Muscle layer of colon (tissue), 2 donors: Measurements from ENCODE around the gene HPS4.

Experiments
- H3K27ac ChIP-seq: one replicate; pipeline ENCODE4 v1.7.0; 2013; ENCODE audit warnings: low read depth, mild to moderate bottlenecking, low read length, moderate library complexity
- H3K27me3 ChIP-seq, 2 donors: one replicate each; pipeline ENCODE4 v1.7.0; 2013; ENCODE audit warnings: low read length in 2 of 2, mild to moderate bottlenecking in 2 of 2; ENCODE audit not compliant: insufficient read depth in 2 of 2, control insufficient read depth in 1 of 2
- H3K36me3 ChIP-seq: one replicate; pipeline ENCODE4 v1.7.0; 2013; ENCODE audit warnings: mild to moderate bottlenecking, low read length; ENCODE audit not compliant: insufficient read depth
- H3K4me1 ChIP-seq: one replicate; pipeline ENCODE4 v1.7.0; 2013; ENCODE audit warnings: mild to moderate bottlenecking, low read length; ENCODE audit not compliant: insufficient read depth
- H3K4me3 ChIP-seq, 2 donors: one replicate each; pipeline ENCODE4 v1.7.0; 2013; ENCODE audit warnings: low read length in 2 of 2, low read depth in 1 of 2, mild to moderate bottlenecking in 1 of 2, moderate library complexity in 1 of 2
- H3K9ac ChIP-seq: one replicate; pipeline ENCODE4 v1.7.0; 2013; ENCODE audit warnings: low read length
- H3K9me3 ChIP-seq: one replicate; pipeline ENCODE4 v1.7.0; 2013; ENCODE audit warnings: mild to moderate bottlenecking, low read length
- donor health status: abdominal sarcoma.
- donor health status: Adenocarcinoma of cecum.

The HPS4 gene

GRCh38 chr22:26435327-26436093 lies 48.1 kb downstream of the HPS4 start:
- H3K27me3 ChIP-seq, result no peaks in the 10 kb centered on the region
- no peaks in the 10 kb centered on the region for H3K9me3 ChIP-seq
- H3K4me3 ChIP-seq, result no peak overlapping the region
- H3K4me1 ChIP-seq, result no peaks in the 10 kb centered on the region
- no peak overlapping the region for H3K9ac ChIP-seq
- no peak overlapping the region for H3K27ac ChIP-seq
- H3K36me3 ChIP-seq, result no peaks in the 10 kb centered on the region

- Histone ChIP-seq H3K36me3 (no peaks in the 10 kb centered on the region), H3K9me3 (no peaks in the 10 kb centered on the region), H3K27me3 (no peaks in the 10 kb centered on the region), H3K4me3 (no peak overlapping the region), H3K9ac (no peak overlapping the region), H3K4me1 (peaks cover 8% of the 10 kb centered on the region), H3K27ac (no peak overlapping the region)
These were observed 49.8 kb downstream of the HPS4 start for GRCh38 chr22:26433805-26434204.

- Histone ChIP-seq H3K36me3 (no peaks in the 10 kb centered on the region), H3K27ac (no peak overlapping the region), H3K9me3 (no peaks in the 10 kb centered on the region), H3K27me3 (no peaks in the 10 kb centered on the region), H3K4me1 (peaks cover 8% of the 10 kb centered on the region), H3K4me3 (no peak overlapping the region), H3K9ac (no peak overlapping the region)
These were observed 50.8 kb downstream of the HPS4 start for GRCh38 chr22:26432619-26433311.

- Histone ChIP-seq H3K27ac (no peak overlapping the region), H3K27me3 (no peaks in the 10 kb centered on the region), H3K4me3 (no peak overlapping the region), H3K9me3 (no peaks in the 10 kb centered on the region), H3K9ac (no peak overlapping the region), H3K4me1 (peaks cover 8% of the 10 kb centered on the region), H3K36me3 (no peaks in the 10 kb centered on the region)
These were observed 52.2 kb downstream of the HPS4 start for GRCh38 chr22:26431261-26431995.

- no peaks in the 10 kb centered on the region for H3K36me3 ChIP-seq
- no peak overlapping the region for H3K27ac ChIP-seq
- no peak overlapping the region for H3K4me3 ChIP-seq
- H3K4me1 ChIP-seq, result peaks cover 8% of the 10 kb centered on the region
- H3K27me3 ChIP-seq, result no peaks in the 10 kb centered on the region
- no peaks in the 10 kb centered on the region for H3K9me3 ChIP-seq
- H3K9ac ChIP-seq, result no peak overlapping the region
These were observed 53.0 kb downstream of the HPS4 start for GRCh38 chr22:26430600-26430999.

- no peaks in the 10 kb centered on the region for H3K36me3 ChIP-seq
- H3K9ac ChIP-seq, result no peak overlapping the region
- H3K4me3 ChIP-seq, result peak overlapping the region; percentile 12 to 31
- no peak overlapping the region for H3K27ac ChIP-seq
- H3K4me1 ChIP-seq, result peaks cover 8% of the 10 kb centered on the region
- no peaks in the 10 kb centered on the region for H3K27me3 ChIP-seq
- H3K9me3 ChIP-seq, result no peaks in the 10 kb centered on the region
These were observed 53.9 kb downstream of the HPS4 start for GRCh38 chr22:26429458-26430286.

GRCh38 chr22:26428515-26429457 lies 54.8 kb downstream of the HPS4 start, which contains the start of gene ASPHD2:
ASPHD2 (plus strand) TSS chr22:26429260; CDS start chr22:26433616, 4,356 bp downstream.
- H3K9me3 ChIP-seq, result no peaks in the 10 kb centered on the region
- H3K27me3 ChIP-seq, result no peaks in the 10 kb centered on the region
- peaks cover 8% of the 10 kb centered on the region for H3K4me1 ChIP-seq
- H3K4me3 ChIP-seq, result peak within 1 kb of the TSS; percentile 52 to 64
- H3K27ac ChIP-seq, result peak within 1 kb of the TSS; percentile 57
- peak within 1 kb of the TSS; percentile 69 for H3K9ac ChIP-seq
- no peaks in the 10 kb centered on the region for H3K36me3 ChIP-seq

- Histone ChIP-seq H3K9me3 (no peaks in the 10 kb centered on the region), H3K27ac (no peak overlapping the region), H3K36me3 (no peaks in the 10 kb centered on the region), H3K4me1 (peaks cover 8% of the 10 kb centered on the region), H3K27me3 (no peaks in the 10 kb centered on the region), H3K9ac (no peak overlapping the region), H3K4me3 (no peak overlapping the region)
These were observed 56.7 kb downstream of the HPS4 start for GRCh38 chr22:26426924-26427323.

GRCh38 chr22:26418620-26419019 lies 65.0 kb downstream of the HPS4 start:
- Histone ChIP-seq H3K27me3 (no peaks in the 10 kb centered on the region), H3K27ac (peak overlapping the region; percentile 61)

GRCh38 chr22:26417406-26417805 lies 66.2 kb downstream of the HPS4 start:
- no peaks in the 10 kb centered on the region for H3K27me3 ChIP-seq
- no peak overlapping the region for H3K4me3 ChIP-seq
- no peaks in the 10 kb centered on the region for H3K9me3 ChIP-seq
- H3K36me3 ChIP-seq, result no peaks in the 10 kb centered on the region
- H3K4me1 ChIP-seq, result peaks cover 44% of the 10 kb centered on the region
- H3K9ac ChIP-seq, result no peak overlapping the region
- no peak overlapping the region for H3K27ac ChIP-seq

More at GRCh38 chr22:26418620-26419019, 65.0 kb downstream of the HPS4 start:
- Histone ChIP-seq H3K9me3 (no peaks in the 10 kb centered on the region), H3K4me3 (no peak overlapping the region), H3K4me1 (peaks cover 44% of the 10 kb centered on the region), H3K36me3 (no peaks in the 10 kb centered on the region), H3K9ac (no peak overlapping the region)
